Breast epithelium (tissue), 3 donors: ENCODE results near the gene ZP2.
"Not testable (repeated sequence)": the region's sequence is repeated elsewhere in the genome, so short reads cannot be mapped to it uniquely, and the experiment has no call there.

Experiments
- CTCF ChIP-seq, 3 donors: fragments of 450-650 bp; IDR thresholded peaks; one replicate each; pipeline ENCODE4 v1.5.1; 2016 to 2017; ENCODE audit warnings: antibody characterized with exemption in 3 of 3, mild to moderate bottlenecking in 3 of 3, moderate library complexity in 3 of 3
- POLR2A ChIP-seq: fragments of 450-650 bp; IDR thresholded peaks from one replicate; pipeline ENCODE4 v1.6.1; 2016; ENCODE audit warnings: antibody characterized with exemption, mild to moderate bottlenecking, moderate library complexity
- POLR2AphosphoS5 ChIP-seq, 3 donors: sonication (generic); formaldehyde crosslinking; IDR thresholded peaks; one replicate each; pipeline ENCODE4 v1.6.1; 2017; ENCODE audit warnings: antibody characterized with exemption in 3 of 3

- TF ChIP-seq CTCF (IDR thresholded peaks at IDR 0.05); POLR2A; POLR2AphosphoS5 (IDR thresholded peaks at IDR 0.05): not testable (repeated sequence)
Observed at GRCh38 chr16:21153124-21153729, 58.1 kb downstream of the ZP2 start.
